PC-3 (cell line): ENCODE results near the gene AP1S1.

ENCODE experiments used
- CTCF ChIP-seq: fragments of 300-600 bp; sonication (generic); conservative IDR thresholded peaks from 2 replicates; pipeline ENCODE4 v1.5.1; 2017; ENCODE audit warnings: antibody characterized with exemption, low read depth, mild to moderate bottlenecking, low read length
- EZH2 ChIP-seq: fragments of 300-600 bp; sonication (generic); IDR thresholded peaks from one replicate; pipeline ENCODE4 v1.6.1; 2017; ENCODE audit warnings: antibody characterized with exemption, mild to moderate bottlenecking, low read length; ENCODE audit not compliant: unreplicated experiment
- EZH2phosphoT487 ChIP-seq: fragments of 300-600 bp; sonication (generic); IDR thresholded peaks from 2 replicates; pipeline ENCODE4 v1.6.1; 2018; ENCODE audit warnings: mild to moderate bottlenecking, antibody characterized with exemption, low read length, borderline replicate concordance

- no peak for TF ChIP-seq CTCF
- no peak for TF ChIP-seq EZH2phosphoT487
- no peak for TF ChIP-seq EZH2
These were observed 25.4 kb downstream of the AP1S1 start for GRCh38 chr7:101179713-101180112.
